ENCODE results near the gene HECTD1.
A peak's percentile ranks its signal among the peaks of the same experiment; 100 is the strongest.
"Not testable (repeated sequence)": the region's sequence is repeated elsewhere in the genome, so short reads cannot be mapped to it uniquely, and the experiment has no call there.

Gene HECTD1

DNA sequence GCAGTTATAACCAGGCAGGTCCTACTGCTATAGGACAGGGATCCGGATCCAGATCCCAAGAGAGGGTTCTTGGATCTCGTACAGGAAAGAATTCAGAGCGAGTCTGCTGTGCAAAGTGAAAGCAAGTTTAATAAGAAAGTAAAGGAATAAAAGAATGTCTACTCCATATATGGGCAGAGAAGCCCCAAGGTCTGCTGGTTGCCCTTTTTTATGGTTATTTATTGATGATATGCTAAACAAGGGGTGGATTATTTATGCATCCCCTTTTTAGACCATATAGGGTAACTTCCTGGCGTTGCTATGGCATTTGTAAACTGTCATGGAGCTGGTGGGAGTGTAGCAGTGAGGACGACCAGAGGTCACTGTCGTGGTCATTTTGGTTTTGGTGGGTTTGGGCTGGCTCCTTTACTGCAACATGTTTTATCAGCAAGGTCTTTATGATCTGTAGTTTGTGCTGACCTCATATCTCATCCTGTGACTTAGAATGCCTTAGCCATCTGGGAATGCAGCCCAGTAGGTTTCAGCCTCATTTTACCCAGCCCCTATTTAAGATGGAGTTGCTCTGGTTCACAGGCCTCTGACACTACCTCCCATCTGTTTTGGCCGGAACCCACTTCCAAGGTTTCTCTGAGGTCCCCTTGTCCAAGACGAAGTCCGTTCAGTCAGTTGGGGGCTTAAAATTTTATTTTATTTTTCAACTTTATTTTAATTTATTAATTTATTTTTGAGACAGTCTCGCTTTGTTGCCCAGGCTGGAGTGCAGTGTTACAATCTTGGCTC, 34.8 kb upstream of the HECTD1 start:
- H3K4me1 ChIP-seq (ENCODE audit: control insufficient read depth, insufficient read depth, low read length, unreplicated experiment); H3K79me2 ChIP-seq (ENCODE audit: control insufficient read depth, insufficient read depth, low read length, unreplicated experiment); H3K36me3 ChIP-seq (ENCODE audit: insufficient read depth, low read length); H3K27me3 ChIP-seq (ENCODE audit: insufficient read depth, low read length): not testable (repeated sequence)
- Histone ChIP-seq H3K27ac (ENCODE audit: low read depth, low read length) (peak overlapping the region; percentile 23; the same call in 1 of the 2 replicates), H2AFZ (ENCODE audit: low read length, unreplicated experiment) (peak overlapping the region; percentile 99), H3K4me3 (ENCODE audit: low read depth, low read length) (peak overlapping the region; percentile 70)

DNA sequence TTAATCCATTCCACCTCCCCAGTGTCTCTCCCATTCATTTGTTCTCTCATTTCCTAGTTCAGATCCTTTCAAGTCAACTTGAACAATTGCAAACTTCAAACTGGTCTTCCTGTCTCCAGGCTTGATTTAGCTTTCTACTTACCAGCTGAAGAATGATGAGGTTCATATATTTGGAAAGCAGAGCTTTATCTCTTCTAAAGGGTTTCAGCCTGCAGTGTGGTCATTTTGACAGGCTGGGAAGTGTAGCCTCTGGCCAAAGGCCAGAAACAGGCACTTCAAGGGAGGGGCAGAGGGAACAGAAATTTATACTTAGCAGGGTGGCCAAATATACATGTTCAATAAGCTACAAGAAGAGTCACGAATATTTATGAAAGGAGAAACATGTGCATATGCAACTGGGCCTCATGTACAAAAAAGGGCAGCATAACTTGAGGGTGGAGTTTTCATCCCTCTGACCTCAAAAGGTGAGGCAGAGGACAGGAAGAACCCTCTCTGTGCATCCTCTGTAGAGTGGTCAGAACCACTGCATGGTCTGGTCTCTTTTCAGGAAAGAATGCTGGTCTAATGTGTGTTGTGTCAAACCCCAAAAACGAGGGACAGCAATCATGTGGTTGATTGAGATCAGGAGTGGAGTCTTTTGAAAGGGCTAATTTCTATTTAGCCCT, 34.0 kb upstream of the HECTD1 start:
- Histone ChIP-seq H3K27me3 (ENCODE audit: insufficient read depth, low read length) (no peaks in the 10 kb centered on the region), H3K36me3 (ENCODE audit: insufficient read depth, low read length) (no peaks in the 10 kb centered on the region), H3K4me1 (ENCODE audit: control insufficient read depth, insufficient read depth, low read length, unreplicated experiment) (peaks cover 8% of the 10 kb centered on the region), H3K79me2 (ENCODE audit: control insufficient read depth, insufficient read depth, low read length, unreplicated experiment) (no peaks in the 10 kb centered on the region), H3K27ac (ENCODE audit: low read depth, low read length) (peak overlapping the region; percentile 23; the same call in 1 of the 2 replicates), H2AFZ (ENCODE audit: low read length, unreplicated experiment) (peak overlapping the region; percentile 99), H3K4me3 (ENCODE audit: low read depth, low read length) (peak overlapping the region; percentile 70)

- H3K27me3 ChIP-seq (ENCODE audit: insufficient read depth, low read length): no peaks in the 10 kb centered on the region
- H3K27ac ChIP-seq (ENCODE audit: low read depth, low read length): no peak overlapping the region
- no peak overlapping the region for H3K4me3 ChIP-seq (ENCODE audit: low read depth, low read length)
- peaks cover 8% of the 10 kb centered on the region for H3K4me1 ChIP-seq (ENCODE audit: control insufficient read depth, insufficient read depth, low read length, unreplicated experiment)
- no peak overlapping the region for H2AFZ ChIP-seq (ENCODE audit: low read length, unreplicated experiment)
- no peaks in the 10 kb centered on the region for H3K79me2 ChIP-seq (ENCODE audit: control insufficient read depth, insufficient read depth, low read length, unreplicated experiment)
- H3K36me3 ChIP-seq (ENCODE audit: insufficient read depth, low read length): no peaks in the 10 kb centered on the region
Observed at GRCh38 chr14:31239741-31240140, 32.1 kb upstream of the HECTD1 start.

DNA sequence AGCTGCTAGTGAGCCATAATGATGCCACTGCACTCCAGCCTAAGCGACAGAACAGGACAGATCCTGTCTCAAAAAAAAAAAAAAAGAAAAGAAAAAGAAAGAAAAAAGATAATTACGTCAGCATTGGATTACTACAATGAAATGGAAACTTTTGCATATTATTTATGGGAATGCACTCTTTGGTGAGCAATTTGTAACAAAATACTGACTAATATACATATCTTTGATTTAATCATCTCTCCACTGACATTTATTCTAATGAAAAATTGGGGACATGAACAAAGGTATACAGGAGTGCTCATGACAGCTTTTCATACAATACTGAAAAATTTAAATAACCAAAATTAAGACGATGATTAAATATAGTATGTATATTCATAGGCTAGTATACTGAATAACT, 27.9 kb upstream of the HECTD1 start:
- H2AFZ ChIP-seq (ENCODE audit: low read length, unreplicated experiment): no peak overlapping the region
- no peak overlapping the region for H3K27ac ChIP-seq (ENCODE audit: low read depth, low read length)
- peaks cover 2% of the 10 kb centered on the region for H3K4me1 ChIP-seq (ENCODE audit: control insufficient read depth, insufficient read depth, low read length, unreplicated experiment)
- no peak overlapping the region for H3K4me3 ChIP-seq (ENCODE audit: low read depth, low read length)
- H3K79me2 ChIP-seq (ENCODE audit: control insufficient read depth, insufficient read depth, low read length, unreplicated experiment): no peaks in the 10 kb centered on the region
- H3K36me3 ChIP-seq (ENCODE audit: insufficient read depth, low read length): no peaks in the 10 kb centered on the region
- H3K27me3 ChIP-seq (ENCODE audit: insufficient read depth, low read length): no peaks in the 10 kb centered on the region

GRCh38 chr14:31232081-31232480, 24.5 kb upstream of the HECTD1 start:
- Histone ChIP-seq H3K27ac (ENCODE audit: low read depth, low read length) (no peak overlapping the region), H3K27me3 (ENCODE audit: insufficient read depth, low read length) (no peaks in the 10 kb centered on the region), H3K79me2 (ENCODE audit: control insufficient read depth, insufficient read depth, low read length, unreplicated experiment) (no peaks in the 10 kb centered on the region), H2AFZ (ENCODE audit: low read length, unreplicated experiment) (no peak overlapping the region), H3K4me3 (ENCODE audit: low read depth, low read length) (no peak overlapping the region), H3K4me1 (ENCODE audit: control insufficient read depth, insufficient read depth, low read length, unreplicated experiment) (peaks cover 22% of the 10 kb centered on the region), H3K36me3 (ENCODE audit: insufficient read depth, low read length) (no peaks in the 10 kb centered on the region)

GRCh38 chr14:31231272-31231671, 23.7 kb upstream of the HECTD1 start:
- not testable (repeated sequence) for H3K79me2 ChIP-seq (ENCODE audit: control insufficient read depth, insufficient read depth, low read length, unreplicated experiment); H3K4me3 ChIP-seq (ENCODE audit: low read depth, low read length); H2AFZ ChIP-seq (ENCODE audit: low read length, unreplicated experiment); H3K27ac ChIP-seq (ENCODE audit: low read depth, low read length); H3K36me3 ChIP-seq (ENCODE audit: insufficient read depth, low read length); H3K27me3 ChIP-seq (ENCODE audit: insufficient read depth, low read length)
- peaks cover 22% of the 10 kb centered on the region for H3K4me1 ChIP-seq (ENCODE audit: control insufficient read depth, insufficient read depth, low read length, unreplicated experiment)

DNA sequence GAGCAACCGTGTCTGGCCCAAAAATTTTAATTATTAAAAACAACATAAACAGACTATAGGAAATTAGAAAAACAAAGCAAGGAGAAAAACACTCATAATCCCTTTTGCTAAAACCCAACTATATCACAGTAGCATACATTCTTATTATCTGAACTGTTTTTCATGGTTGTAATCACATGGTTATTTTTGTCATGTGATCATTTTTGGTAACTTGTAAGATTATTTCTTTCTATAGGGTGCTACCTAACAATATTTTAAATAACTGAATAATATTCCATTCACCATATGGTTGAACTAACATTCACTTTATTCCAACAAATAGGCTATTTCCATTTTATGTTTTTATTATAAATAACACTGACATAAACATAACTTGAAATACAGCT, 23.0 kb upstream of the HECTD1 start:
- H2AFZ ChIP-seq (ENCODE audit: low read length, unreplicated experiment): no peak overlapping the region
- no peaks in the 10 kb centered on the region for H3K79me2 ChIP-seq (ENCODE audit: control insufficient read depth, insufficient read depth, low read length, unreplicated experiment)
- H3K36me3 ChIP-seq (ENCODE audit: insufficient read depth, low read length): no peaks in the 10 kb centered on the region
- peaks cover 22% of the 10 kb centered on the region for H3K4me1 ChIP-seq (ENCODE audit: control insufficient read depth, insufficient read depth, low read length, unreplicated experiment)
- H3K27ac ChIP-seq (ENCODE audit: low read depth, low read length): peak overlapping the region; percentile 82
- no peaks in the 10 kb centered on the region for H3K27me3 ChIP-seq (ENCODE audit: insufficient read depth, low read length)
- H3K4me3 ChIP-seq (ENCODE audit: low read depth, low read length): no peak overlapping the region

DNA sequence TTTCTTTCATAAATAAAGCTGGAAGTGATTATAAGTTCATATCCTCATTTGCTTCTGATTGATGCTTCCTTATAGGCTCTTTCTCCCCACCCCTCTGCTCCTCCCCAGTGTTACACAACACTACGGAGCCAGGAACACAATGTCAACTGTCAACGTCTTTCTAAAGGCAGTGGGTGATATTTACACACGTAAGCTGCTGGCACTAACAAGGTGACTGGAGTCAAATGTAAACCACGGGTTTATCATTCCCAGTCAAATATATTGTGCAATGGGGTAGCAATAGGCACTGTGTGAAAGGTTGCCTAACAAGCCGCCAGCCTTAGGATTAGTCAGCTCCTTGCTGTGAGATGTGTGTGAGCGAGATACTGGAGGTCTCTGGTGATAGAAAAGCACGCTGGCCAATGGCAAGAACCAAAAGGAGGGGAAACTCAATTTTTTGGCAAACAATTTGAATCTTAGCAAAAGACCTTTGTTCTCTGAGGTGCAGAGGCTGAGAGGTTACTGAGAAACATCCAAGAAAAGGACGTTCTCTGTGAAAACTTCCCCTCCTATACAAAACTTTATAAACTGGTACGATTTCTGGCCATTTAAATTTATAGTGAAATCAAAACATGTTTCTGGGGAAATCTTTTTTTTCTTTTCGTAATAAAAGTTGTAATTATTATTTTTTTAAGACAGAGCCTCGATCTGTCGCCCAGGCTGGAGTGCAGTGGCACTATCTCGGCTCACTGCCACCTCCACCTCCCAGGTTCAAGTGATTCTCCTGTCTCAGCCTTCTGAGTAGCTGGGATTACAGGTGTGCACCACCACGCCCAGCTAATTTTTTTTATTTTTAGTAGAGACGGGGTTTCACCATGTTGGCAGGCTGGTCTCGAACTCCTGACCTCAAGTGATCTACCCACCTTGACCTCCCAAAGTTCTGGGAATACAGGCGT, 22.3 kb upstream of the HECTD1 start:
- Histone ChIP-seq H3K27ac (ENCODE audit: low read depth, low read length) (peak overlapping the region; percentile 86), H2AFZ (ENCODE audit: low read length, unreplicated experiment) (peak overlapping the region; percentile 51), H3K4me1 (ENCODE audit: control insufficient read depth, insufficient read depth, low read length, unreplicated experiment) (peaks cover 22% of the 10 kb centered on the region), H3K4me3 (ENCODE audit: low read depth, low read length) (peak overlapping the region; percentile 57), H3K36me3 (ENCODE audit: insufficient read depth, low read length) (no peaks in the 10 kb centered on the region), H3K27me3 (ENCODE audit: insufficient read depth, low read length) (no peaks in the 10 kb centered on the region), H3K79me2 (ENCODE audit: control insufficient read depth, insufficient read depth, low read length, unreplicated experiment) (no peaks in the 10 kb centered on the region)

DNA sequence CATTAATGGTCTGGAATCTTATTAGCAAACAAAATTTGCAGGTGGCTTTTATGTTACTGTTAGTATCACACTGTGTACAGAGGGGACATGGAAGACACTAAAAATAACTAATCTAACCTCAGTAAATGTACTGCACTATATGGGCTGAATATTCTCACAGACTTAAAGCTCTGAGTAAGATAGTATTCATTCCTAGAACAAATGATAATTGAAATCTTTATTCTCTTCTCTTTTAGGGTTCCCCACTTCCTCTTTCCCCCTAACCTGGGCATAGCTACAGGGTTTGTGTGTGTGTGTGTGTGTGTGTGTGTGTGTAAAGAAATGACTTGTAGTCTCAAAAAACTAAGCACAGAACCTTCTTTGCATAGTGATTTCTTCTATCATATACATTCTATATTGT, 21.4 kb upstream of the HECTD1 start:
- Histone ChIP-seq H3K36me3 (ENCODE audit: insufficient read depth, low read length) (no peaks in the 10 kb centered on the region), H2AFZ (ENCODE audit: low read length, unreplicated experiment) (peak overlapping the region; percentile 12), H3K27ac (ENCODE audit: low read depth, low read length) (peak overlapping the region; percentile 86)

GRCh38 chr14:31228533-31228932, 20.9 kb upstream of the HECTD1 start:
- peak overlapping the region; percentile 3 for H2AFZ ChIP-seq (ENCODE audit: low read length, unreplicated experiment)
- H3K27ac ChIP-seq (ENCODE audit: low read depth, low read length): peak overlapping the region; percentile 86

More for the DNA sequence above, 21.4 kb upstream of the HECTD1 start:
- Histone ChIP-seq H3K79me2 (ENCODE audit: control insufficient read depth, insufficient read depth, low read length, unreplicated experiment) (no peaks in the 10 kb centered on the region), H3K4me3 (ENCODE audit: low read depth, low read length) (no peak overlapping the region), H3K4me1 (ENCODE audit: control insufficient read depth, insufficient read depth, low read length, unreplicated experiment) (peaks cover 22% of the 10 kb centered on the region), H3K27me3 (ENCODE audit: insufficient read depth, low read length) (no peaks in the 10 kb centered on the region)

More at GRCh38 chr14:31228533-31228932, 20.9 kb upstream of the HECTD1 start:
- Histone ChIP-seq H3K27me3 (ENCODE audit: insufficient read depth, low read length) (no peaks in the 10 kb centered on the region), H3K36me3 (ENCODE audit: insufficient read depth, low read length) (no peaks in the 10 kb centered on the region), H3K79me2 (ENCODE audit: control insufficient read depth, insufficient read depth, low read length, unreplicated experiment) (no peaks in the 10 kb centered on the region), H3K4me3 (ENCODE audit: low read depth, low read length) (no peak overlapping the region), H3K4me1 (ENCODE audit: control insufficient read depth, insufficient read depth, low read length, unreplicated experiment) (peaks cover 22% of the 10 kb centered on the region)

All from ACC112 (cell line).